Right ventricle myocardium inferior (tissue), 1 donor: ENCODE results near the gene ENOX1. TPM values are rescaled to one million over a fixed set of nuclear protein-coding genes. Genes with fewer than 3 reads are reported as not detected.
"Not testable (repeated sequence)": the region's sequence is repeated elsewhere in the genome, so short reads cannot be mapped to it uniquely, and the experiment has no call there.

Source experiments
- ATAC-seq: fragments of 200-7000 bp; cut with Tn5 transposase; one replicate; pipeline ENCODE4 v1.9.1; 2020; ENCODE audit warnings: mild to moderate bottlenecking, moderate library complexity
- DNase-seq: peaks from one replicate; pipeline ENCODE4 v3.0.0; 2021; ENCODE audit errors: missing footprints
- intact Hi-C: fragments of 100-400 bp; cut with DNase I; formaldehyde crosslinking; loops from one replicate; pipeline ENCODE4 v1.11.0; 2022
- long read RNA-seq: library from polyadenylated mRNA; unstranded; transcript quantifications from one replicate; pipeline ENCODE4 v2.0.0, GENCODE V29; 2021
- total RNA-seq: library from RNA; stranded (reverse); fragmentation: NEBNext Ultra II Directional; extraction: Animal tissue kit (Norgen Biotek cat#: 25700); gene quantifications from one replicate; pipeline ENCODE4 v1.2.1, GENCODE V29; 2021
- donor health status: DM: no; HTN: yes; CAD: no; lungs with severe emphysema.

Gene ENOX1
- 6.1 TPM for total RNA-seq
- long read RNA-seq, partial matches to known transcripts: 0 of 8 reads
- long read RNA-seq, other reads (novel, unspliced or antisense): 6 of 8 reads

DNA sequence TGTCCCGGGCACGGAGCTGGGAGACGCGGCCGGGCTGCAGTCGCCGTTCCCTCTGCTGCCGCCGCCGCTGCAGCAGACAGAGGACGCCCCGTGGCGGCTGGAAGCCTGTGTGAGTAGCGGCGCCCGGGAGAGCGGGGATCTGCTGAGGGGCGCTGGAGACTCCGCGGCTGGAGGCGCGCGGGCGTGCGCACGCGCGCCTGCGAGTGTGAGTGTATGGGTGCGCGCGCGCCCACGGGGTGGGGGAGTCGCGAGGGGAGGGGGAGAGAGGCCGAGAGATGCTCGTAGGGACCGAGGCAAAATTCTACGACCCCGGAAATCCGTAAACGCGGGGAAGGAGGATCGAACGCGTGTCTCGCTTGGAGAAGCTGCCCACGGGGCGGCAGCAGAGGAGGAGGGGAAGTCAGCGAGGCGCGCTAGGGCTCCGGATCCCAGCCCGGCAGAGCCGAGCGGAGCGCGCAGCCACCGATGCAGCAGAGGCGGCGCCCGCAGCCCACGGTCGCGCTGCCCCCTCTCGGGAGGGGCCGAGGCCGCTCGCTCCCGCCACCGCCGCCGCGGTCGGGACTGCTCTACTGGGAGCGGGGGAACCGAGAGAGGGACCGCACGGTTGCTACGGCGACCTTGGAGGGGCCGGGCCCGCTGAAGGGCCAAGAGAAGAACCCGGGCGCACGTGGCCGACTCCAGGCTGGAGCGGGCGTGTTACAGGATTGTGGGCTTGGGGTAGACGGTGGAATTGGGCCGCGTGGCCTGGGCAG is at the start of gene ENOX1:
Gene ENOX1, minus strand, starts transcription at position 207 of the 752 bp plus-strand sequence.
- peak; percentile 87 for ATAC-seq
- intact Hi-C loops: loop anchor here (5.0 to 10.0 kb wide), 4 partner anchors 100 to 480 kb away; no protein-coding TSS in a partner anchor
- peak; percentile 81 for DNase-seq

GRCh38 chr13:43835701-43836100 is 48.9 kb upstream of the ENOX1 start:
- intact Hi-C loops: no loop called here
- ATAC-seq (no peak), DNase-seq (no peak)

DNA sequence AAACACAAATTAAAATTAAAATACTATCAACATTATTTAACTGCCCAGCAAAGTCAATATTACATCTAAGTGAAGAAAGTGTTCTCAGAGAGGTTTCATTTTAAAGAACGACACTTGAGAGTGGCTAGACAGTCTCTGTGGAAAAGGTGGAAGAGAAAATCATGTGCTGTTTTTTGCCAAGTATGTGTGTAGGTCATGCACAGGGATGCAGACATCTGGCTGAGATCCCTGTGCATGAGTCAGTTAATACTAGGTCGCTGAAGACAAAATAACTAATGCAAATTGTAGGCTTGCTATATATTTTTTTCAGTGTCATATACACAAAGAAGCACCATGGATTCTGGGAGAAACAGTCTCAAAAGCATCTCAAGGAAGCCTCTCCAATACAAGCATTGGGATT is 44.3 kb upstream of the ENOX1 start:
- ATAC-seq (no peak), DNase-seq (no peak)
- intact Hi-C loops: no loop called here

- DNase-seq: no peak
- intact Hi-C loops: no loop called here
- ATAC-seq: no peak
Measured at GRCh38 chr13:43830497-43830881, 43.7 kb upstream of the ENOX1 start.

DNA sequence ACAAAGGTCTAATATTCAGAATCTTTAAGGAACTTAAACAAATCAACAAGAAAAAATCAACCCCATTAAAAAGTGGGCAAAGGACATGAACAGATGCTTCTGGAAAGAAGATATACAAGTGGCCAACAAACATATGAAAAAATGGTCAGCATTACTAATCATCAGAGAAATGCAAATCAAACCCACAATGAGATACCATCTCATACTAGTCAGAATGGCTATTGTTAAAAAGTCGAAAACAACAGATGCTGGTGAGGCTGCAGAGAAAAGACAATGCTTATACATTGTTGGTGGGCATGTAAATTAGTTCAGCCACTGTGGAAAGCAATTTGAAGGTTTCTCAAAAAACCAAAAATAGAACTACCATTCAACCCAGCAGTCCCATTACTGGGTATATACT is 37.9 kb upstream of the ENOX1 start:
- DNase-seq, ATAC-seq, intact Hi-C loops: not testable (repeated sequence)

DNA sequence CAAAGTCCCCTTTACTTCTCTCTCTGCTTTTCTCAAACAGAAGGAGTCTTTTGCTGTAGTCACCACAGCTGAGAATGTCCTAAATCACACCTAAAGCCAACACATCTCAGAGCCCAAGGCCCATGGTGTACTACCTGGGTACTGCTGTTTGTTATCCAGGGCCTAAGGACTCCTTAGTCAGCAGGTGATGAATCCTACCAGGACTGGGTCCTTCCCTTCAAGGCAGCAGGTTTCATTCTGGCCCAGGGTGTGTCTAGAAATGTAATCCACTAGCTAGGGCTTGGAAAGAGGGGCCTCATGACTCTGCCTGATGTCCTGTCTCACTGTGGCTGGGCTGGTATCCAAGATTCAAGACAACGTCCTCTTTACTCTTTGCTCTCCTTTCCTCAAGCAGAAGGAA is 36.2 kb upstream of the ENOX1 start:
- DNase-seq (no peak), ATAC-seq (no peak)
- intact Hi-C loops: no loop called here

DNA sequence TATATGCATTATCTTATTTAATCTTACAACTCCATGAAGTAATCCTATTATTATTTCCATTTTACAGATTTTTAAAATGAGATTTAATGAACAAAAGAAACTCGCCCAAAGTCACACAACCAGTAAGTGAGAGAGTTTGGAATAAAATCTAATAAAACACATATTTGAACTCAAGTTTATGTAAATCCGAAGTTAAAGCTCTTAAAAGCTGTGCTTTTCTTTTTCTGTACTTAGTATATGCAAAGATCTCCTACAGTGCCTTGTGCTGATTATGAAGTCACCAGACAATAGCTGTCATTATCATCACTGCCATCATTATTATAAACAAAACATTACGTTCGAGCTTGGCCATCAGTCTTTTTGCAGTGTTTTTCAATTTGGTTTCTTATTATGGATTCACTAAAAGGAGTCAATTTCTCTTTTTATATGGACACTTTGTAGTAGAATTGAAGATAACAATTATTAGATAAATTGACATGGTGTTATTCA is 29.7 kb upstream of the ENOX1 start:
- intact Hi-C loops: no loop called here
- DNase-seq (no peak), ATAC-seq (no peak)

DNA sequence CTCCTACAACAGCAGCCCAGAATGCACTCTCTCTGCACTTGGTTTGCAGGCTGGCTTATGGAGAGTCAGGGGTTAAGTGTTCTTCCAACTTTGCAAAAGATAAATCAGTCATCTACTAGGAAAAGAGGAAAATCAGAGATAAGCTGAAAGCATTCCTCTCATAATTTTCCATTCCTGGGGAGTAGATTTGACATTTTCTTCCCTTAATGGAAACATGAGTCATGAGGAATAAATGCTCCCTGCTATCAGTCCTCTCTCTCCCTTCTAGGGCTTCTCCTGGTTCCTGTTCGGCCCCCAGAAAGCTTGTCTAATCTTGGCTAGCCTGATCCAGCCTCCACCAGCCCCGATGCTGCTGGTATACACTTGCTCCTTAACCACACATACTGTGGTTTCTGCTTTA is 28.4 kb upstream of the ENOX1 start:
- intact Hi-C loops: no loop called here
- ATAC-seq: no peak
- no peak for DNase-seq

- no peak for DNase-seq
- ATAC-seq: no peak
- intact Hi-C loops: loop anchor here (10.0 kb wide), 2 partner anchors 614 to 1214 kb away; no protein-coding TSS in a partner anchor
Measured at GRCh38 chr13:43808676-43809075, 21.9 kb upstream of the ENOX1 start.

DNA sequence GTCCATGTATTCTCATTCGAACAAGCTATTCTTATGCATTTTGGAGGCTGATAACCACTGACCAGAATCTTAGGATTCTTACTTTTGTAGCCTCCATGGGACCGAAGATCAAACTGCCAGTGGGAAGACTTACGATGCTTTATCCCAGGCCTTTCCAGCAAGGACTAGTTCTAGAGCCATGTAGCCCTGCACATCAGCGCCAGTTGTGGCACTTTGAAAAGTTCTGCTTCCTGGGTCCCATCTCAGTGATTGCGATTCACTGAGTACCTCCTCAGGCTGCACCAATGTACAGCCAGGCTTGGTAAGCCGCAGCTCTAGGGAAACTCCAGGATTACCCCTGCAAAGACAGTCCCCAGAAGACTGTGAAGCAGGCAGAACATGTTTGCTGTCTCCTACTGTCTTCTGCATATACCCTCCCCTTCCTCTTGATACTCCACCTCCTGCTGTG is 18.9 kb upstream of the ENOX1 start:
- ATAC-seq: no peak
- intact Hi-C loops: loop anchor here (10.0 kb wide), 2 partner anchors 611 to 1211 kb away; no protein-coding TSS in a partner anchor

GRCh38 chr13:43805071-43805468 is 18.3 kb upstream of the ENOX1 start:
- ATAC-seq: no peak
- intact Hi-C loops: loop anchor here (10.0 kb wide), 2 partner anchors 610 to 1210 kb away; no protein-coding TSS in a partner anchor
- no peak for DNase-seq

More for the DNA sequence above, 18.9 kb upstream of the ENOX1 start:
- no peak for DNase-seq

DNA sequence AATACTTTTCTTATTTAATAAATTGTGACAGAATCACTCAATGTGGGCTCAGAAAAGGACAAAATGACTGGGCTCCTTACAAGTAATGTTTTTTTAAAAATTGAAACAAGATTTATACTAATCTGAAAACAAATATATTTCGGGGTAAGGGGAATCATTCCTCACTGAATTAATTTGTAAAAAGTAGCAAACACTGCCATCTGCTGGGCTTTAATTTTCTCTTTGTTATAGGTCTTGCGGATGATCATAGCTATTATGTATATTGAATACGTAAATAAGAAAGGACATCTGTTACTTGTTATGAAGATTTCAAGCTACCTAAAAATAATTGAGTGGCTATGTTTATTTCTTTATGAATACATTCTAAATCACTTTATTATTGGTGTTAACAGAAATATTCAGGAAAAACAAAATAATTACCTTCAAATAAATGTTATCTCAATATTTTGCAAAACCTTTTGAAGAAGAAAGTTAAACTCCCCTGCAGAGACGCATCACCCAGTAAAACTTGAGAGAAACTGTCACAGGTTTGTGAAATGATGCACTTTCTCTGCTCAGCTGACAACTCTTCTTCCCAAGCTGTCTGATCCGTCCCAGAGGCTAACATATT is 17.8 kb upstream of the ENOX1 start:
- ATAC-seq: no peak
- DNase-seq: no peak
- intact Hi-C loops: loop anchor here (1.0 to 10.0 kb wide), 4 partner anchors 501 to 1210 kb away; no protein-coding TSS in a partner anchor

GRCh38 chr13:43802511-43802910 is 15.7 kb upstream of the ENOX1 start:
- ATAC-seq (no peak), DNase-seq (no peak)
- intact Hi-C loops: loop anchor here (5.0 to 10.0 kb wide), 3 partner anchors 608 to 1208 kb away; no protein-coding TSS in a partner anchor

GRCh38 chr13:43800828-43801227 is 14.1 kb upstream of the ENOX1 start:
- intact Hi-C loops: loop anchor here (5.0 to 10.0 kb wide), 3 partner anchors 606 to 1206 kb away; no protein-coding TSS in a partner anchor
- ATAC-seq (no peak), DNase-seq (no peak)

DNA sequence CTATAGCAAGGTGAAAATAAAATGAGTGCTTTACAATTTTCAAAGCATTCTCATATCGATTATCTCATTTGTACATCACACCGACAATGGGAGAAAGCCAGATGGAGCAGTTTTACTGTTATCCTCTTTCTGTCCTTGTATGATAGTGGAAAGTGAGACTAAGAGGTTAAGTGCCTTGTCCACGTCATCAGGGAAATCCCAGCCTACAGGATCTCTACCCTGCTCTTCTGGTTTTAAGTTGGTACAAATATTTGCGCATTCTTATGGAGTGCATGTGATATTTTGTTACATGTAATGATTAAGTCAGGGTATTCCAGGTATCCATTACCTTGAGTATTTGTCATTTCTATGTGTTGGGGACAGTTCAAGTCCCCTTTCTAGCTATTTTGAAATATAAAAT is 12.4 kb upstream of the ENOX1 start:
- intact Hi-C loops: no loop called here
- DNase-seq (no peak), ATAC-seq (no peak)

GRCh38 chr13:43797869-43798268 is 11.1 kb upstream of the ENOX1 start:
- no peak for ATAC-seq
- intact Hi-C loops: no loop called here
- DNase-seq: no peak

GRCh38 chr13:43797159-43797558 is 10.4 kb upstream of the ENOX1 start:
- DNase-seq (no peak), ATAC-seq (no peak)
- intact Hi-C loops: no loop called here

DNA sequence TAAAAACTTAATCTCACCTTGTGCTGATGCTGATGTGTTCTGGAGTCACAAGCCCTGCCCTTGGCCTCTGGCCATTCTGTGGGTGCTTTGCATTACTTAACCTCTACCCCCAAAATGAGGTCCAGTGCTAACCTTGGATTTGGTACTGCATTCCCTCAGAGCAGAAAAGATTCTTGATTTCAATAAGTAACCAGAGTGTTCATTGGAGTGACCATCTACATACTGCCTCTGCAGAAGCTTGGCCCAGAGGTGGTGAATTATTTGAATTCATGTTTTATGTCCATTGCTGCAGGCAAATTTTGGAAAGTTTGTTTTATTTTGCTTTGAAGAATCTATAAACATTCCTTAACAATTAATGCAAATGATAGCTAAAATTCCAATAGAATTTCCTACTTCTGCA is 7.6 kb upstream of the ENOX1 start:
- ATAC-seq (no peak), DNase-seq (no peak)
- intact Hi-C loops: no loop called here

GRCh38 chr13:43792076-43792881 is 5.5 kb upstream of the ENOX1 start:
- intact Hi-C loops: no loop called here
- ATAC-seq (no peak), DNase-seq (no peak)
